Neuron (in vitro differentiated cells): Measurements from ENCODE around the gene JCHAIN.
"Not testable (repeated sequence)": the region's sequence is repeated elsewhere in the genome, so short reads cannot be mapped to it uniquely, and the experiment has no call there.

Source experiments
- H2AFZ ChIP-seq: one replicate; pipeline ENCODE4 v1.6.1; 2013; ENCODE audit warnings: low read depth, mild to moderate bottlenecking, inconsistent platforms, low read length, moderate library complexity
- H3K27me3 ChIP-seq: one replicate; pipeline ENCODE4 v1.6.1; 2013; ENCODE audit warnings: low read length; ENCODE audit not compliant: insufficient read depth
- H3K36me3 ChIP-seq: one replicate; pipeline ENCODE4 v1.6.1; 2013; ENCODE audit warnings: low read length; ENCODE audit not compliant: insufficient read depth
- H3K4me1 ChIP-seq: one replicate; pipeline ENCODE4 v1.6.1; 2013; ENCODE audit warnings: low read length; ENCODE audit not compliant: insufficient read depth
- H3K4me3 ChIP-seq: 2 replicates; pipeline ENCODE4 v1.5.1; 2013; ENCODE audit warnings: mild to moderate bottlenecking, low read length, moderate library complexity
- H3K9me3 ChIP-seq: one replicate; pipeline ENCODE4 v1.6.1; 2013; ENCODE audit warnings: low read length

The JCHAIN gene

DNA sequence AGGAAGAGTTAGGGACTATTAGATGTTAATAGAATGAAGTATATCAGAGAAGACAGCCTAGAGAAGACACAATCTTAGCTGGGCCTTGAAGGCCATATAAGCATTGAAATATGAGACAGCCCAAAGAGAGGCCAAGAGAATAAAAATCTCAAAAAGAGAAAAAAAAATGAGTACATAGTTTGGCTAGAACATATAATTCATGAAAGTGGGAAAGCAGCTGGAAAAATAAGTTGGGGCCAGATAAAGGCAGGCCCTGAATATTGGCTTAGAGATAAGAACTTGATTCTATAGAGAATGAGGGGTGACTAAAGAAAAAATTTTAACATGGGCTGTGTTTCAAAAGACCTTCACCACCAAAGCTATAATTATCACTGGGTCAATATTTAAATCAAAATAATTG, 14.6 kb upstream of the JCHAIN start:
- Histone ChIP-seq H3K36me3 (no peaks in the 10 kb centered on the region), H3K9me3 (no peaks in the 10 kb centered on the region), H2AFZ (no peak overlapping the region), H3K4me3 (no peak overlapping the region), H3K4me1 (no peaks in the 10 kb centered on the region), H3K27me3 (no peaks in the 10 kb centered on the region)

GRCh38 chr4:70678383-70678999, 12.2 kb upstream of the JCHAIN start:
- Histone ChIP-seq H3K4me3 (no peak overlapping the region), H3K9me3 (no peaks in the 10 kb centered on the region), H3K27me3 (peaks cover 8% of the 10 kb centered on the region), H2AFZ (no peak overlapping the region), H3K36me3 (no peaks in the 10 kb centered on the region), H3K4me1 (no peaks in the 10 kb centered on the region)

GRCh38 chr4:70676554-70677090, 10.3 kb upstream of the JCHAIN start:
- no peak overlapping the region for H2AFZ ChIP-seq
- H3K27me3 ChIP-seq = peaks cover 8% of the 10 kb centered on the region
- no peaks in the 10 kb centered on the region for H3K4me1 ChIP-seq
- no peak overlapping the region for H3K4me3 ChIP-seq
- H3K9me3 ChIP-seq = no peaks in the 10 kb centered on the region
- H3K36me3 ChIP-seq = no peaks in the 10 kb centered on the region

GRCh38 chr4:70674731-70675130, 8.4 kb upstream of the JCHAIN start:
- Histone ChIP-seq H2AFZ (no peak overlapping the region), H3K9me3 (no peaks in the 10 kb centered on the region), H3K4me1 (no peaks in the 10 kb centered on the region), H3K36me3 (no peaks in the 10 kb centered on the region), H3K27me3 (peaks cover 15% of the 10 kb centered on the region), H3K4me3 (no peak overlapping the region)

- Histone ChIP-seq H3K4me1 (no peaks in the 10 kb centered on the region), H3K9me3 (no peaks in the 10 kb centered on the region), H3K27me3 (peaks cover 18% of the 10 kb centered on the region), H2AFZ (no peak overlapping the region), H3K4me3 (no peak overlapping the region), H3K36me3 (no peaks in the 10 kb centered on the region)
Observed at GRCh38 chr4:70674191-70674590, 7.9 kb upstream of the JCHAIN start.

GRCh38 chr4:70671091-70671490, 4.8 kb upstream of the JCHAIN start:
- Histone ChIP-seq H3K36me3 (no peaks in the 10 kb centered on the region), H3K27me3 (peaks cover 18% of the 10 kb centered on the region), H2AFZ (no peak overlapping the region), H3K4me3 (no peak overlapping the region), H3K4me1 (no peaks in the 10 kb centered on the region), H3K9me3 (no peaks in the 10 kb centered on the region)

DNA sequence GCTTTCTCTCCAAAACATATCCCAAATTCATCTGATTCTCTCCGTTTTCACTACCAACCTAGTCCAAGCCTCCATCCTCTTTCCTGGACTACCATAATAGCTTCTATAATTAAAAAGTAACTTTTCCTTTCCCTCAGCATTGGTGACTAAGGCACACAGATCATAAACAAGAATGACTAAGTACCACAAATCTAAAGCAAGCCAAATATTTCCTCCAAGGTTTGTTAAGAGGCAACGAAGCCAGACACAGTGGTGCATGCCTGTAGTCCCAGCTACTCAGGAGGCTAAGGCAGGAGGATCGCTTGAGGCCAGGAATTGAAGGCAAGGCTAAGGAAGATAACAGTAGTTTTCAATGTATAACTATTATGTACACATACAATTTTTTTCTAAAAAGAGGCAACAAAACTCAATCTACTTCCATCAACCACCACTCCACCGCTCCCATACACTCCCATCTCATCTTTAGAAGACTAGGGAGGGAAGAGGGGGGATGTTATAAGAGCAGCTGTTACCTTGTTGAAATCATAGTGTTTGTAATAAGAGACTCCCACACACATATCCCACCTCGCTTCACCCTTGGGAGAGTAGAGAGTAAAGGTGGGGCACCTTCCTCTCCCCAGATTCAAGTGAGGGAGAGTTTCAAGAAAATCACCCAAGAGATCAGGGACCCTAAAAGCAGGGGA, 4.2 kb upstream of the JCHAIN start:
- Histone ChIP-seq H3K36me3 (no peaks in the 10 kb centered on the region), H3K27me3 (peaks cover 16% of the 10 kb centered on the region), H3K4me3 (no peak overlapping the region), H3K9me3 (no peaks in the 10 kb centered on the region), H2AFZ (no peak overlapping the region), H3K4me1 (no peaks in the 10 kb centered on the region)

DNA sequence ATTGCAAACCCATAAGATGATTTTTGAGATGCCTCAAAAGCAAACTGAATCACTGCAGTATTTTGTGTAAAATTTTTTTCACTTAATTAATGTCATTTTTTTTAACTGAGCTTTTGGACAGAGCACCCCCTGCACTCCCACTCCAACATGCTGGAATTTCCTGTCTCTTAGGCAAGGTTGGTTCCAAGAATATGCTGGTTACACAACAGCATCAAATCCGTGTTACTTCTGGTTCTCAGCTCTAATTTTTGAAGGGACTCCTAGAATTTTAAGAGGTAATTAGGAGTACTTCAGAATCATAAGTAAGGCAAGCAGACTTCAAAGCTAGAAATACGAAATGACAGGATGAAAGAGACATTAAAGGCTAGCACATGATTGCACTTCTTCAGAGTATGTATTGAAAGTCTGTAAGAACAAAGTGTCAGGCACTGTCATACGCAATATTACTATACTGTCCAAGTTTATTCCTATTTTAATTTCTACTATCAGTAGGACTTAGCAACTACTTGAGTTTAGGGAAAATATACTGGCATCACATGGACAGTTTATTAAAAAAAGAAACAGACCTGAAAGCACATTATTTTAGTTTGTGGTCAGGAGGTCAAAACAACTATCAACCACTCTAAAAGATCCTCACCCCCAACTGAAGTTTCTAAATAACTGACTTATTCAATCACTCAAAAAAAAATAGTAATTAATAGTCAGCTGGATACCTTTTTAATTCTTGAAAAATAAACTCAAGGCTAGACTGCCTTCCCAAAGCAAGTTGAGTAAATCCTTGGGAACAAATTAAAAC, 1.6 kb upstream of the JCHAIN start:
- Histone ChIP-seq H3K4me3 (no peak overlapping the region), H2AFZ (no peak overlapping the region), H3K9me3 (no peaks in the 10 kb centered on the region), H3K4me1 (no peaks in the 10 kb centered on the region), H3K36me3 (no peaks in the 10 kb centered on the region), H3K27me3 (peaks cover 10% of the 10 kb centered on the region)

- H3K9me3 ChIP-seq, H3K36me3 ChIP-seq, H3K4me3 ChIP-seq, H3K27me3 ChIP-seq, H2AFZ ChIP-seq, H3K4me1 ChIP-seq: not testable (repeated sequence)
Observed at GRCh38 chr4:70661309-70661922, 4.9 kb downstream of the JCHAIN start.

- H2AFZ ChIP-seq = no peak overlapping the region
- no peak overlapping the region for H3K4me3 ChIP-seq
- H3K36me3 ChIP-seq = no peaks in the 10 kb centered on the region
- H3K4me1 ChIP-seq = no peaks in the 10 kb centered on the region
- no peaks in the 10 kb centered on the region for H3K27me3 ChIP-seq
- no peaks in the 10 kb centered on the region for H3K9me3 ChIP-seq
Observed at GRCh38 chr4:70660106-70660505, 6.2 kb downstream of the JCHAIN start.

DNA sequence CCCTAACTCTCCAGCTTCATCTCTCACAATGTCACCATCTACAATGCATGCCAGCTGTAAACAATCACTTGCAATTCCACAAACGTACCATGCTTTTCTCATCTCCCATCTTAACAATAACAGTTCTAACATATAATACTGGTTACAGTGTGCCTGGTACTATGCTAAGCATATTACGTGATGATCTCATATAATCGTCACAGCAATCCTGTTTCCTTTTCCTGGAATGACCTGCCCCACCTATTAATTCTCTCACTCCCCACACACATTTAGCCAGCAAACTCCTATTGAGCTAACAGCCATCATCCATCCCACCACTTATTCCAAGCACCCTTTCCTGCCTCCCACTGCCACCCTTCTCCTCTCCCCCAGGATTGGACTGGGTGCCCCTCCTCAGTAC, 7.9 kb downstream of the JCHAIN start:
- no peaks in the 10 kb centered on the region for H3K4me1 ChIP-seq
- no peak overlapping the region for H3K4me3 ChIP-seq
- H3K36me3 ChIP-seq = no peaks in the 10 kb centered on the region
- H3K9me3 ChIP-seq = no peaks in the 10 kb centered on the region
- H2AFZ ChIP-seq = no peak overlapping the region
- H3K27me3 ChIP-seq = no peaks in the 10 kb centered on the region

- H3K36me3 ChIP-seq = no peaks in the 10 kb centered on the region
- no peak overlapping the region for H2AFZ ChIP-seq
- no peaks in the 10 kb centered on the region for H3K9me3 ChIP-seq
- H3K4me1 ChIP-seq = no peaks in the 10 kb centered on the region
- H3K27me3 ChIP-seq = no peaks in the 10 kb centered on the region
- H3K4me3 ChIP-seq = no peak overlapping the region
Observed at GRCh38 chr4:70657326-70657725, 9.0 kb downstream of the JCHAIN start.

- peaks cover 3% of the 10 kb centered on the region for H3K27me3 ChIP-seq
- no peaks in the 10 kb centered on the region for H3K9me3 ChIP-seq
- H3K36me3 ChIP-seq = no peaks in the 10 kb centered on the region
- H2AFZ ChIP-seq = no peak overlapping the region
- H3K4me3 ChIP-seq = no peak overlapping the region
- H3K4me1 ChIP-seq = no peaks in the 10 kb centered on the region
Observed at GRCh38 chr4:70654605-70655011, 11.7 kb downstream of the JCHAIN start.
